ENCODE measurements around the gene ISX.

DNA sequence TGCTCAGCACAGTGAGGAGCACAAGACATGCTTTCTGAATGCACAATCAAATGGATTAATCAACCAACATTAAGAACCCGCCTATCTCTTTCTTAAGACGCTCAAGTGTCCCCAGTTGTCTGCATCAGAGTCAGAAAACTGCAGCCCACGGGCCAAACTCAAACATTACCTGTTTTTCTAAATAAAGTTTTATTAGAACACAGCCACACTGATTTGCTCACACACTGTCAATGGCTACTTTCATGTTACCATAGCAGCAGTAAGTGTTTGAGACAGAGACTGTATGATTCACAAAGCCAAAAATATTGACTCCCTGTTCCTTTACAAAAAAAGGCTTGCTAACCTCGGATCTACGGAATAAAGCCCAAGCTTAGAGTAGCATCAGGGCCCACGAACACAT lies 49.0 kb upstream of the ISX start:
- TF ChIP-seq, protein P1, sequence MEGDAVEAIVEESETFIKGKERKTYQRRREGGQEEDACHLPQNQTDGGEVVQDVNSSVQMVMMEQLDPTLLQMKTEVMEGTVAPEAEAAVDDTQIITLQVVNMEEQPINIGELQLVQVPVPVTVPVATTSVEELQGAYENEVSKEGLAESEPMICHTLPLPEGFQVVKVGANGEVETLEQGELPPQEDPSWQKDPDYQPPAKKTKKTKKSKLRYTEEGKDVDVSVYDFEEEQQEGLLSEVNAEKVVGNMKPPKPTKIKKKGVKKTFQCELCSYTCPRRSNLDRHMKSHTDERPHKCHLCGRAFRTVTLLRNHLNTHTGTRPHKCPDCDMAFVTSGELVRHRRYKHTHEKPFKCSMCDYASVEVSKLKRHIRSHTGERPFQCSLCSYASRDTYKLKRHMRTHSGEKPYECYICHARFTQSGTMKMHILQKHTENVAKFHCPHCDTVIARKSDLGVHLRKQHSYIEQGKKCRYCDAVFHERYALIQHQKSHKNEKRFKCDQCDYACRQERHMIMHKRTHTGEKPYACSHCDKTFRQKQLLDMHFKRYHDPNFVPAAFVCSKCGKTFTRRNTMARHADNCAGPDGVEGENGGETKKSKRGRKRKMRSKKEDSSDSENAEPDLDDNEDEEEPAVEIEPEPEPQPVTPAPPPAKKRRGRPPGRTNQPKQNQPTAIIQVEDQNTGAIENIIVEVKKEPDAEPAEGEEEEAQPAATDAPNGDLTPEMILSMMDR (IDR thresholded peaks at IDR 0.05 in 4 of 5, conservative IDR thresholded peaks at IDR 0.05 in 1 of 5): no peak
- no peak for TF ChIP-seq POLR2A (IDR thresholded peaks at IDR 0.05)

Data from gastrocnemius medialis (tissue), 4 donors.